GM12865 (cell line): Measurements from ENCODE around the gene RNU4-1.
A peak's percentile ranks its signal among the peaks of the same experiment; 100 is the strongest.

Source experiments
- DNase-seq: peaks from one replicate; pipeline ENCODE4 v3.0.0; 2010; ENCODE audit warnings: low read depth
- H3K4me3 ChIP-seq: 2 replicates; pipeline ENCODE4 v1.5.1; 2011; ENCODE audit warnings: mild to moderate bottlenecking, low read depth, low read length, control low read depth
- CTCF ChIP-seq: IDR thresholded peaks from 2 replicates; pipeline ENCODE4 v1.5.1; 2011; ENCODE audit warnings: low read length, control low read depth, low read depth, inconsistent platforms; ENCODE audit not compliant: insufficient read depth; ENCODE audit errors: missing control alignments

Gene RNU4-1

GRCh38 chr12:120276734-120277133 is 16.3 kb downstream of the RNU4-1 start:
- no peak for DNase-seq
- no peak overlapping the region for H3K4me3 ChIP-seq
- no peak for TF ChIP-seq CTCF

- TF ChIP-seq CTCF, result no peak
- H3K4me3 ChIP-seq, result no peak overlapping the region
Observed at GRCh38 chr12:120267736-120268135, 25.3 kb downstream of the RNU4-1 start.

GRCh38 chr12:120266180-120266870 is 26.7 kb downstream of the RNU4-1 start:
- DNase-seq, result no peak
- H3K4me3 ChIP-seq, result no peak overlapping the region
- TF ChIP-seq CTCF, result no peak

More at GRCh38 chr12:120267736-120268135, 25.3 kb downstream of the RNU4-1 start:
- no peak for DNase-seq

- DNase-seq, result peak; percentile 92
- peak; percentile 79 for TF ChIP-seq CTCF
- peak within 1 kb of the TSS; percentile 60 for H3K4me3 ChIP-seq
Observed at GRCh38 chr12:120265473-120266179, 27.4 kb downstream of the RNU4-1 start, which contains the start of gene PXN. Gene PXN, minus strand, starts transcription at chr12:120265730. Its CDS starts 101 bp downstream, at chr12:120265629.

GRCh38 chr12:120264904-120265472 is 28.0 kb downstream of the RNU4-1 start:
- DNase-seq, result no peak
- H3K4me3 ChIP-seq, result peak overlapping the region; percentile 60
- no peak for TF ChIP-seq CTCF

GRCh38 chr12:120264086-120264903 is 28.7 kb downstream of the RNU4-1 start:
- TF ChIP-seq CTCF, result no peak
- H3K4me3 ChIP-seq, result no peak overlapping the region
- no peak for DNase-seq
